ENCODE measurements around the gene COL27A1. TPM values are rescaled to one million over a fixed set of nuclear protein-coding genes. Genes with fewer than 3 reads are reported as not detected.

The COL27A1 gene
- polyA plus RNA-seq, 2 of the 4 experiments (the other 2 are of a cell fraction): 6.9 to 20.6 TPM

DNA sequence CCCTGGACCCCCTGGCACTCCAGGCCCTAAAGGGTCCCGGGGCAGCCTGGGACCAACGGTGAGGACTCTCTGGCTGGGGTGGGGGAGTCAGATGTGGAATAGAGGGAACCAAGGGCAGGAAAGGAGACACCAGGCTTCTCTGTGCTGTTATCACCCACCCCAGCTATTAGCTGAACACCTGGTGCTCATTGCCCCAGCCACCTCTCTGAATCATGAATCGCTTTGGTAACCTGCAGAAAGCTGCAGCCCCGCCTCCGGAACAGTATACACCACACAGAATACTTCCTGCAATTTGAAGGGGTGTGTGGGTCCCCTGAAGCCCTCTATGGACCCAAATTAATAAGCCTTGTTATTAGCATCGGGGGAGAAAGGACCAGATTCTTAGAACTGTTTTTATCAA is 127.2 kb downstream of the COL27A1 start:
- no peak for FAIRE-seq
- H3K9me3 ChIP-seq: no peaks in the 10 kb centered on the region

GRCh38 chr9:114282926-114283325 is 127.6 kb downstream of the COL27A1 start:
- Histone ChIP-seq H3K27ac (peak overlapping the region; percentile 53 to 88; a peak in 4 of 6 replicates), H3K4me3 (no peak overlapping the region), H3K9me3 (no peaks in the 10 kb centered on the region), H3K4me2 (peak overlapping the region; percentile 39; the same call in 2 of the 3 replicates), H3K4me1 (peaks cover 69% of the 10 kb centered on the region)
- CTCF ChIA-PET: interaction anchor here (1.2 to 5.1 kb wide), 5 partner anchors 8 to 175 kb away, joined by 4 to 47 read pairs (median 8); partner anchors contain the start of gene COL27A1
- POLR2A ChIA-PET: no interaction called here
- ATAC-seq: peak; percentile 25 to 31; a peak in 4 of 6 replicates
- FAIRE-seq: no peak
- 18% methylated on average over 5 of the region's 5 CpGs for WGBS (ENCODE audit: missing lambda C conversion rate)
- DNase-seq (ENCODE audit: low read depth in 1 of 2, low spot score in 1 of 2): peak in 1 of 2 experiments; percentile 46
- TF ChIP-seq PBX3 (IDR thresholded peaks at IDR 0.05) (no peak), EHF (CRISPR knock-in tag; IDR thresholded peaks at IDR 0.05) (no peak), ZNF302 (CRISPR knock-in tag; IDR thresholded peaks at IDR 0.05) (no peak), GATA3 (IDR thresholded peaks at IDR 0.05; ENCODE audit: borderline replicate concordance) (no peak), NFE2L2 (conservative IDR thresholded peaks at IDR 0.05; ENCODE audit: low read length) (no peak), BHLHE40 (IDR thresholded peaks at IDR 0.05; ENCODE audit: low read depth, low read length) (no peak), HDAC2 (IDR thresholded peaks at IDR 0.05) (no peak), FOSB (CRISPR knock-in tag; IDR thresholded peaks at IDR 0.05) (no peak), E2F6 (IDR thresholded peaks at IDR 0.05; ENCODE audit: borderline replicate concordance, low read depth) (no peak), SREBF2 (IDR thresholded peaks at IDR 0.05) (no peak), CHD4 (IDR thresholded peaks at IDR 0.05; ENCODE audit: borderline replicate concordance) (no peak), POLR2AphosphoS2 (conservative IDR thresholded peaks at IDR 0.05; ENCODE audit: low read length) (no peak), REST (IDR thresholded peaks at IDR 0.05) (no peak), ESRRA (IDR thresholded peaks at IDR 0.05; ENCODE audit: borderline replicate concordance, low read length) (no peak), EHMT2 (IDR thresholded peaks at IDR 0.05; ENCODE audit: low read depth) (no peak)
- TF ChIP-seq, protein P1, sequence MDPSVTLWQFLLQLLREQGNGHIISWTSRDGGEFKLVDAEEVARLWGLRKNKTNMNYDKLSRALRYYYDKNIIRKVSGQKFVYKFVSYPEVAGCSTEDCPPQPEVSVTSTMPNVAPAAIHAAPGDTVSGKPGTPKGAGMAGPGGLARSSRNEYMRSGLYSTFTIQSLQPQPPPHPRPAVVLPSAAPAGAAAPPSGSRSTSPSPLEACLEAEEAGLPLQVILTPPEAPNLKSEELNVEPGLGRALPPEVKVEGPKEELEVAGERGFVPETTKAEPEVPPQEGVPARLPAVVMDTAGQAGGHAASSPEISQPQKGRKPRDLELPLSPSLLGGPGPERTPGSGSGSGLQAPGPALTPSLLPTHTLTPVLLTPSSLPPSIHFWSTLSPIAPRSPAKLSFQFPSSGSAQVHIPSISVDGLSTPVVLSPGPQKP (IDR thresholded peaks at IDR 0.05; ENCODE audit: low read depth, low read length): no peak

More for the DNA sequence above, 127.2 kb downstream of the COL27A1 start:
- ChIA-PET CTCF (interaction anchor here (1.2 to 5.1 kb wide), 4 partner anchors 8 to 175 kb away, joined by 4 to 47 read pairs (median 8); partner anchors contain the start of gene COL27A1), POLR2A (no interaction called here)
- H3K4me1 ChIP-seq: peaks cover 68% of the 10 kb centered on the region
- ATAC-seq (no peak), DNase-seq (ENCODE audit: low read depth in 1 of 2, low spot score in 1 of 2) (no peak)
- 90% methylated on average over 6 of the region's 6 CpGs for WGBS (ENCODE audit: missing lambda C conversion rate)
- peak overlapping the region; percentile 53 to 88; a peak in 4 of 6 replicates for H3K27ac ChIP-seq
- TF ChIP-seq RAD21 (conservative IDR thresholded peaks at IDR 0.05 in 1 of 2, IDR thresholded peaks at IDR 0.05 in 1 of 2): no peak
- TF ChIP-seq CBX2 (IDR thresholded peaks at IDR 0.05; ENCODE audit: borderline replicate concordance, low read depth): no peak
- no peak for TF ChIP-seq NR3C1 (IDR thresholded peaks at IDR 0.05)
- TF ChIP-seq BHLHE40 (IDR thresholded peaks at IDR 0.05; ENCODE audit: low read depth, low read length): no peak
- TF ChIP-seq EHF (CRISPR knock-in tag; IDR thresholded peaks at IDR 0.05): no peak
- no peak for TF ChIP-seq HMGXB4 (CRISPR knock-in tag; IDR thresholded peaks at IDR 0.05; ENCODE audit: borderline replicate concordance)
- TF ChIP-seq MYC (IDR thresholded peaks at IDR 0.05; ENCODE audit: borderline replicate concordance, low read length): no peak
- TF ChIP-seq ATOH8 (CRISPR knock-in tag; IDR thresholded peaks at IDR 0.05; ENCODE audit: low read depth): no peak
- TF ChIP-seq CBX8 (IDR thresholded peaks at IDR 0.05): no peak
- no peak for TF ChIP-seq FOSB (CRISPR knock-in tag; IDR thresholded peaks at IDR 0.05)
- no peak for TF ChIP-seq HOXB13 (CRISPR knock-in tag; IDR thresholded peaks at IDR 0.05; ENCODE audit: low read depth)
- TF ChIP-seq, protein P1 (IDR thresholded peaks at IDR 0.05; ENCODE audit: low read depth, low read length): no peak
- no peak for TF ChIP-seq KDM1A (IDR thresholded peaks at IDR 0.05; ENCODE audit: low read depth)
- no peak overlapping the region for H3K4me3 ChIP-seq
- H3K4me2 ChIP-seq: peak overlapping the region; percentile 39; the same call in 2 of the 3 replicates

Data from A549 (cell line).